Neural cell (in vitro differentiated cells): ENCODE measurements around the gene AK8.

Experiments
- EZH2 ChIP-seq: fragments of 200-600, 300-800 bp; shearing (Covaris generic), sonication (generic); IDR thresholded peaks from 2 replicates; pipeline ENCODE4 v1.6.1; 2014; ENCODE audit warnings: antibody characterized with exemption, low read length, borderline replicate concordance, mild to moderate bottlenecking; ENCODE audit not compliant: insufficient read depth, poor library complexity, severe bottlenecking
- REST ChIP-seq: IDR thresholded peaks from 2 replicates; pipeline ENCODE4 v1.6.1; 2012; ENCODE audit warnings: borderline replicate concordance
- TF ChIP-seq, protein P1 (sequence below): fragments of 450-650 bp; IDR thresholded peaks from 2 replicates; pipeline ENCODE4 v1.5.1; 2014; ENCODE audit warnings: antibody characterized with exemption, mild to moderate bottlenecking, moderate library complexity; ENCODE audit not compliant: poor library complexity, severe bottlenecking

DNA sequence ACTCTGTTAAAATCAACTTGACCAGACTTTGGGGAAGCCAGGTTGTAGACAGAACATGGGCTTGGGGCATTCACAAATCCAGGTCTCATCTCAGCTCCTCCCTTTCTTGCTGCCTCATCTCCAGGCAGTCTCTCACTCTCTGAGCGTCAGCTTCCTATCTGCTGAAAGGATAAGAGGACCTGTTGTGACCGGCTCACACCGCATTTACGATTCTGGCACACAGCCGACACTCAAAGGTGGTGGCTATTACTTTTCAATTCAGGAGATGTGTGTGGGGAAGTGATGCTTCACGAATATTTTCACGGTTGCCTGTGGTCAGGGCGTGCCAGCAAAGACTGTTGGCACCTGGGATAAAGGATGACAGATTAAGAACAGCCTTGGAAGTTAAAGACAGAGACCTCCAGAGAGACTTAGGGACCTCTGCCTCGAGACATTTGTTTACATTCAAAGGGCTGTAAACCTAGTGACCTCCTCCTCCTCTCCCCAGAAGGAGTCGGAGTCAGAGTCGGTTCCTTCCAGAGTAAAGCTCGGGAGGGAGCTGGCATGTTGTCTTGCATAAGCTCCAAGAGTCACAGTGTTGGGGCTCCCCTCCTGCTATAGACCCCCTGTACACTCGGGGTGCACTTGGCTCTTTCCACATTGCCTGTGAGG lies 83.2 kb downstream of the AK8 start:
- no peak for TF ChIP-seq REST
- TF ChIP-seq EZH2, result no peak
- TF ChIP-seq, protein P1, sequence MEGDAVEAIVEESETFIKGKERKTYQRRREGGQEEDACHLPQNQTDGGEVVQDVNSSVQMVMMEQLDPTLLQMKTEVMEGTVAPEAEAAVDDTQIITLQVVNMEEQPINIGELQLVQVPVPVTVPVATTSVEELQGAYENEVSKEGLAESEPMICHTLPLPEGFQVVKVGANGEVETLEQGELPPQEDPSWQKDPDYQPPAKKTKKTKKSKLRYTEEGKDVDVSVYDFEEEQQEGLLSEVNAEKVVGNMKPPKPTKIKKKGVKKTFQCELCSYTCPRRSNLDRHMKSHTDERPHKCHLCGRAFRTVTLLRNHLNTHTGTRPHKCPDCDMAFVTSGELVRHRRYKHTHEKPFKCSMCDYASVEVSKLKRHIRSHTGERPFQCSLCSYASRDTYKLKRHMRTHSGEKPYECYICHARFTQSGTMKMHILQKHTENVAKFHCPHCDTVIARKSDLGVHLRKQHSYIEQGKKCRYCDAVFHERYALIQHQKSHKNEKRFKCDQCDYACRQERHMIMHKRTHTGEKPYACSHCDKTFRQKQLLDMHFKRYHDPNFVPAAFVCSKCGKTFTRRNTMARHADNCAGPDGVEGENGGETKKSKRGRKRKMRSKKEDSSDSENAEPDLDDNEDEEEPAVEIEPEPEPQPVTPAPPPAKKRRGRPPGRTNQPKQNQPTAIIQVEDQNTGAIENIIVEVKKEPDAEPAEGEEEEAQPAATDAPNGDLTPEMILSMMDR, result no peak
